ENCODE results near the gene MYL7.

GRCh38 chr7:44116789-44117666, 24.1 kb downstream of the MYL7 start:
- TF ChIP-seq USF2 (IDR thresholded peaks at IDR 0.05; ENCODE audit: borderline replicate concordance, low read depth, low read length) (no peak), CTCF (IDR thresholded peaks at IDR 0.05) (no peak), NFIC (IDR thresholded peaks at IDR 0.05; ENCODE audit: borderline replicate concordance) (no peak), MAX (IDR thresholded peaks at IDR 0.05; ENCODE audit: low read depth) (no peak), TAF1 (IDR thresholded peaks at IDR 0.05; ENCODE audit: borderline replicate concordance, low read depth, low read length) (no peak), RAD21 (IDR thresholded peaks at IDR 0.05; ENCODE audit: low read length) (no peak), POLR2AphosphoS5 (IDR thresholded peaks at IDR 0.05; ENCODE audit: low read depth, low read length) (no peak), GABPA (IDR thresholded peaks at IDR 0.05; ENCODE audit: low read depth) (no peak), TCF12 (IDR thresholded peaks at IDR 0.05) (no peak), RFX5 (IDR thresholded peaks at IDR 0.05; ENCODE audit: low read length) (no peak), JUND (IDR thresholded peaks at IDR 0.05) (no peak), EZH2phosphoT487 (IDR thresholded peaks at IDR 0.05; ENCODE audit: borderline replicate concordance, low read depth) (no peak), YY1 (IDR thresholded peaks at IDR 0.05; ENCODE audit: low read depth) (no peak), FOXJ3 (CRISPR knock-in tag; IDR thresholded peaks at IDR 0.05) (no peak)
